Measurements from ENCODE around the gene LRRC1. TPM values are rescaled to one million over a fixed set of nuclear protein-coding genes. Genes with fewer than 3 reads are reported as not detected.

The LRRC1 gene
- total and polyA plus RNA-seq, 2 of the 8 experiments (the other 6 are each of a cell fraction or from before 2014, with no cell fraction given): 6.7 to 15.9 TPM

GRCh38 chr6:53831081-53831869 is 36.5 kb downstream of the LRRC1 start:
- no peaks in the 10 kb centered on the region for H3K27me3 ChIP-seq (replicated peaks in 1 of 4; ENCODE audit: control insufficient read depth in 3 of 4, extremely low read depth in 1 of 4, insufficient read depth in 3 of 4, low read length in 3 of 4)
- H2BK20ac ChIP-seq (ENCODE audit: low read length): no peak overlapping the region
- no peak overlapping the region for H2AK5ac ChIP-seq (ENCODE audit: low read depth, low read length)
- ChIA-PET POLR2A (ENCODE audit: partially characterized antibody) (no interaction called here), CTCF (ENCODE audit: partially characterized antibody) (interaction anchor here (0.6 kb wide), 1 partner anchor 37 kb away, joined by 3 read pairs; no protein-coding TSS in a partner anchor)
- H3K4ac ChIP-seq (replicated peaks; ENCODE audit: insufficient read length, low read depth, low read length): no peak overlapping the region
- H2BK120ac ChIP-seq (replicated peaks; ENCODE audit: low read depth, low read length): no peak overlapping the region
- H3K23ac ChIP-seq (ENCODE audit: insufficient read length): no peak overlapping the region
- H3K27ac ChIP-seq (ENCODE audit: low read depth, low read length): no peak overlapping the region
- H3K79me2 ChIP-seq (ENCODE audit: control insufficient read depth in 1 of 2, insufficient read depth in 2 of 2, low read length in 2 of 2): peaks cover 0 to 51% of the 10 kb centered on the region in 2 experiments; a peak in 2 of 4 replicates
- H3K14ac ChIP-seq (ENCODE audit: insufficient read length): no peak overlapping the region
- no peak overlapping the region for H4K8ac ChIP-seq (ENCODE audit: extremely low read depth, insufficient read depth, low read length)
- H3K4me2 ChIP-seq (ENCODE audit: insufficient read depth in 1 of 2, low read depth in 2 of 2, low read length in 2 of 2): no peak overlapping the region
- DNase-seq (ENCODE audit: low read depth in 1 of 2, low spot score in 2 of 2): no peak
- H2BK15ac ChIP-seq (ENCODE audit: low read length): no peak overlapping the region
- no peak overlapping the region for H4K5ac ChIP-seq (ENCODE audit: insufficient read length, low read depth, low read length)
- H2AFZ ChIP-seq (ENCODE audit: low read length): no peak overlapping the region
- H4K91ac ChIP-seq (replicated peaks; ENCODE audit: insufficient read length, low read length): no peak overlapping the region
- H3K23me2 ChIP-seq (ENCODE audit: low read depth, low read length): no peaks in the 10 kb centered on the region
- no peaks in the 10 kb centered on the region for H4K20me1 ChIP-seq (replicated peaks in 1 of 2; ENCODE audit: control insufficient read depth in 1 of 2, insufficient read depth in 2 of 2, low read length in 2 of 2)
- no peak overlapping the region for H2BK5ac ChIP-seq (ENCODE audit: low read depth, low read length)
- no peak overlapping the region for H3K56ac ChIP-seq (replicated peaks; ENCODE audit: insufficient read length, low read depth, low read length)
- H3K18ac ChIP-seq (ENCODE audit: extremely low read depth, low read length): no peak overlapping the region
- no peak overlapping the region for H3K4me3 ChIP-seq (ENCODE audit: extremely low read depth in 1 of 4, insufficient read depth in 2 of 4, low read depth in 3 of 4, low read length in 4 of 4)
- no peak for FAIRE-seq
- H3K79me1 ChIP-seq (ENCODE audit: low read depth, low read length): peaks cover 3% of the 10 kb centered on the region
- no peak overlapping the region for H3K9ac ChIP-seq (replicated peaks in 1 of 4; ENCODE audit: extremely low read depth in 1 of 4, low read depth in 3 of 4, low read length in 3 of 4)
- H3K4me1 ChIP-seq (replicated peaks in 1 of 4; ENCODE audit: control insufficient read depth in 3 of 4, insufficient read depth in 4 of 4, low read length in 3 of 4): peaks cover 2 to 11% (median 6%) of the 10 kb centered on the region in 4 experiments; a peak in 5 of 7 replicates
- WGBS, 2 experiments (ENCODE audit: extremely low coverage in 1 of 2, insufficient coverage in 1 of 2, insufficient read length in 1 of 2, insufficient replicate concordance in 2 of 2, low coverage in 1 of 2, low lambda C conversion rate in 2 of 2, missing lambda C conversion rate in 1 of 2): 89% methylated on average over 5 of the region's 5 CpGs; no CpG with 5 or more reads in 1 of the 2 experiments
- no peaks in the 10 kb centered on the region for H3K36me3 ChIP-seq (ENCODE audit: control insufficient read depth in 2 of 4, insufficient read depth in 4 of 4, low read length in 3 of 4)
- no peak overlapping the region for H2BK12ac ChIP-seq (ENCODE audit: low read depth, low read length)
- H3K9me3 ChIP-seq (ENCODE audit: insufficient read depth in 2 of 2, low read depth in 1 of 2, low read length in 1 of 2): no peaks in the 10 kb centered on the region
- no peak for TF ChIP-seq SIN3A (conservative IDR thresholded peaks at IDR 0.05 in 1 of 2, IDR thresholded peaks at IDR 0.05 in 1 of 2; ENCODE audit: low read depth in 1 of 2, low read length in 2 of 2)
- no peak for TF ChIP-seq HDAC6 (IDR thresholded peaks at IDR 0.05; ENCODE audit: low read depth, low read length)
- no peak for TF ChIP-seq HDAC2 (IDR thresholded peaks at IDR 0.05; ENCODE audit: borderline replicate concordance in 1 of 2, low read depth in 2 of 2, low read length in 2 of 2)
- no peak for TF ChIP-seq TBP (IDR thresholded peaks at IDR 0.05; ENCODE audit: low read depth, low read length)
- TF ChIP-seq NANOG (IDR thresholded peaks at IDR 0.05; ENCODE audit: insufficient read depth, low read depth, low read length, poor library complexity, severe bottlenecking): no peak
- no peak for TF ChIP-seq RFX5 (IDR thresholded peaks at IDR 0.05; ENCODE audit: borderline replicate concordance, low read depth, low read length)
- TF ChIP-seq CEBPB (IDR thresholded peaks at IDR 0.05; ENCODE audit: low read depth, low read length): no peak
- TF ChIP-seq TCF12 (IDR thresholded peaks at IDR 0.05; ENCODE audit: low read depth, low read length): no peak
- no peak for TF ChIP-seq CHD2 (IDR thresholded peaks at IDR 0.05; ENCODE audit: low read length)
- TF ChIP-seq RXRA (IDR thresholded peaks at IDR 0.05; ENCODE audit: insufficient read depth, low read depth, low read length): no peak
- TF ChIP-seq TAF1 (IDR thresholded peaks at IDR 0.05; ENCODE audit: low read depth, low read length): no peak
- TF ChIP-seq EGR1 (IDR thresholded peaks at IDR 0.05; ENCODE audit: borderline replicate concordance, low read depth, low read length): no peak
- no peak for TF ChIP-seq CBX5 (IDR thresholded peaks at IDR 0.05; ENCODE audit: low read depth, low read length)
